ENCODE measurements around the gene SORCS2. TPM values are rescaled to one million over a fixed set of nuclear protein-coding genes. Genes with fewer than 3 reads are reported as not detected.

The SORCS2 gene
- total and polyA plus RNA-seq, 4 donors: 0.05 to 8.4 (median 1.8) TPM

DNA sequence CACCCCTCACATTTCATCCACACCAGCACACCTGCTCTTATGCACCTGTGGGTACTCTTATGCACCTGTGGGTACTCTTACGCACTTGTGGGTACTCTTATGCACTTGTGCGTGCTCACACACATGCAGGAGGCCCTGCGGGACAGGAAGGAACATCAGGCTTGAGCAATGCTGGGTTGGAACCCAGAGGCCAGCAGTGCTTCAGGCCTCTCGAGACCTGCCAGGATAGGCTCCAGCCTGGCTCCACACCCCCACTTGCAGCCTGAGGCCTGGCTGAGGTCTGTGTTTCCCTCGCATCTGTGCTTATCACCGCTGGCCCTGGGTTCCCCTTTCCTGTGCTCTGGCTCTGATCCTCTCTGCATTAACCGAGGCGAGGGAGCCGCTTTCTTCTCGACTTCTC lies 34.7 kb downstream of the SORCS2 start:
- ATAC-seq (ENCODE audit: low FRiP score) (peak; percentile 53), DNase-seq (no peak)
- Histone ChIP-seq H3K27ac (ENCODE audit: low read depth in 1 of 2, low read length in 2 of 2) (no peak overlapping the region), H3K4me1 (ENCODE audit: control insufficient read depth in 1 of 2, insufficient read depth in 2 of 2, low read length in 2 of 2) (no peaks in the 10 kb centered on the region), H3K36me3 (ENCODE audit: control insufficient read depth in 1 of 2, insufficient read depth in 2 of 2, low read length in 1 of 2) (no peaks in the 10 kb centered on the region), H3K4me3 (ENCODE audit: low read length in 2 of 2) (no peak overlapping the region), H3K9me3 (ENCODE audit: control insufficient read depth, low read length) (no peaks in the 10 kb centered on the region), H3K27me3 (ENCODE audit: control insufficient read depth in 1 of 2, insufficient read depth in 2 of 2, low read length in 1 of 2) (no peaks in the 10 kb centered on the region)
- WGBS, 2 donors: 82 to 90% methylated on average over 10 of the region's 10 CpGs
- intact Hi-C loops (cut with DNase I): no loop called here

DNA sequence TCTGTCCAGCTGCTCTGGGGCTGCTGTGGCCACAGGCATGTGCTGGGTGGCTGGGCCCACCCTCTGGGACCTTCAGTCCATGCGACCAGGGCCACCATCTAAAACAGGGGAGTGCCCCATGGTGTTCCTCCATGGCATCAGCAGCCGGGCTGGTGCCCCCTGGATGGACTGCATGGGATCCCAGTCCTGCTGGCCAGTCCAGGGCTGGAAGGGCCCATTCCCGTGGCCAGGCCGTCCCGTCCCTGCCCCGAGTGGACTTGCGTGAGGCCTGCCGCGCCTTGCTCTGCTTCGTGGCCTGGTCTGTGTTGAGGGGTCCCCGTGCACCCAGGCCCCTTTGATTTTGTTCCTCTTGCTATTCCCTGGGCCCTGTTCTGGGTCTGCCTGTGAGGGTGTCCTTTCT lies 36.4 kb downstream of the SORCS2 start:
- Histone ChIP-seq H3K27ac (ENCODE audit: low read depth in 1 of 2, low read length in 2 of 2) (no peak overlapping the region), H3K9me3 (ENCODE audit: control insufficient read depth, low read length) (no peaks in the 10 kb centered on the region), H3K4me3 (ENCODE audit: low read length in 2 of 2) (no peak overlapping the region), H3K36me3 (ENCODE audit: control insufficient read depth in 1 of 2, insufficient read depth in 2 of 2, low read length in 1 of 2) (no peaks in the 10 kb centered on the region), H3K4me1 (ENCODE audit: control insufficient read depth in 1 of 2, insufficient read depth in 2 of 2, low read length in 2 of 2) (no peaks in the 10 kb centered on the region), H3K27me3 (ENCODE audit: control insufficient read depth in 1 of 2, insufficient read depth in 2 of 2, low read length in 1 of 2) (no peaks in the 10 kb centered on the region)
- DNase-seq (no peak), ATAC-seq (ENCODE audit: low FRiP score) (no peak)
- intact Hi-C loops (cut with DNase I): no loop called here
- 97% methylated on average over 8 to 11 of the region's 11 CpGs for WGBS, 2 donors

DNA sequence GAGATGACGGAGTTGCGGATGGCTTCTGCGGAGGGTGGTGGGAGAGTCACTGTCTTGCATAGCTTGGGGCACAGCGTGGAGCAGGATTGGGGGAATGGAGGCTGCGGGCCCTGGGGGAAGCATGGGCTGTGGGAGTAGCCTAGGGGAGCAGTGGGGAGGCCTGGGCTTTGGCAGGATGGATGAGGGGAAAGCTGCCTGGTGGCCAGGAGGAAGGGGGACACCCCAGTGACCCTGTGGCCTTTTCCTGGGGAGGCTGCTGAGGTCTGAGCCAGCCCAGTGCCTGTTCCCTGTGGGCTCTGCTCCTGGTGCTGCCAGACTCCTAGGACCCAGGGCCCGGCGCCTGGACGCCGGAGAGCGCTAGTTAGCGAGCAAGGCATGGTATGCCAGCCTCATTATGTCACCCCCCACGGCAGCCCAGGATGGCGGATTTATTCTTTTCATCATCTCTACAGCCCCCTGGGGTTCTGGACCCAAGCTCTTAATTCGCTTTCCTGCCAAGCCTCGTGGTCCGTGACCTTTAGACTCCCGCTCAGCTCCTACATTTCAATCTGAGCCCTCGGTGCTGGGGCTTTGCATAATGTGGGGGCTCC lies 39.8 kb downstream of the SORCS2 start:
- Histone ChIP-seq H3K9me3 (ENCODE audit: control insufficient read depth, low read length) (no peaks in the 10 kb centered on the region), H3K36me3 (ENCODE audit: control insufficient read depth in 1 of 2, insufficient read depth in 2 of 2, low read length in 1 of 2) (no peaks in the 10 kb centered on the region), H3K27me3 (ENCODE audit: control insufficient read depth in 1 of 2, insufficient read depth in 2 of 2, low read length in 1 of 2) (no peaks in the 10 kb centered on the region), H3K4me3 (ENCODE audit: low read length in 2 of 2) (no peak overlapping the region), H3K27ac (ENCODE audit: low read depth in 1 of 2, low read length in 2 of 2) (no peak overlapping the region), H3K4me1 (ENCODE audit: control insufficient read depth in 1 of 2, insufficient read depth in 2 of 2, low read length in 2 of 2) (no peaks in the 10 kb centered on the region)
- ATAC-seq (ENCODE audit: low FRiP score) (no peak), DNase-seq (no peak)
- intact Hi-C loops (cut with DNase I): no loop called here
- WGBS, 2 donors: 90 to 94% methylated on average over 18 of the region's 18 CpGs

DNA sequence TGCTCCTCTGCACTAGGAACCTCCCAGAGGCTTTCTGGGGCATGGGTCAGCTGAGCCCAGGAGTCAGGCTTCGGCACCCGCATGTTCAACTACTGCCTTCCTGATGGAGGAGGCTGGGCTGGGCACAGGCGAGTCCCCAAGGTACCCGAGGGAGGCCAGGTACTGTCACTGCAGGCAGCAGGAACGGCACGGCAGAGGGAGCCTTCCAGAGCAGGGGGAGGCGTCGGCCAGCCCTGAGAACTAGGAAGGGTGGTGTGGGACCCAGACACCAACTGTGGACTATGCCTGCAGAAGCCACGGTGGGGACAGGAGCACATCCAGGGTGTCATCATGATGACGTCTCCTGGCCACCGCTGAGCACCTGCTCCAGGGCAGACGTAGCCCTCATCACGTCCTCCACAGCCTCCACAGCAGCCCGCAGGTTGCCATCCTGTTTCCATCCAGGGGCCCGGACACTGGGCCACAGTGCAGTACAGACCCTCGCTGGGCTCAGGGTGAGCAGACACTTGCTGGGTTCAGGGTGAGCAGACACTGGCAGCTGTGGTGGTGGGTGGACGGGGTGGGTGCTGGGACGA lies 40.8 kb downstream of the SORCS2 start:
- intact Hi-C loops (cut with DNase I): no loop called here
- H3K4me3 ChIP-seq (ENCODE audit: low read length in 2 of 2): no peak overlapping the region
- DNase-seq (no peak), ATAC-seq (ENCODE audit: low FRiP score) (no peak)
- no peaks in the 10 kb centered on the region for H3K36me3 ChIP-seq (ENCODE audit: control insufficient read depth in 1 of 2, insufficient read depth in 2 of 2, low read length in 1 of 2)
- no peak overlapping the region for H3K27ac ChIP-seq (ENCODE audit: low read depth in 1 of 2, low read length in 2 of 2)
- no peaks in the 10 kb centered on the region for H3K27me3 ChIP-seq (ENCODE audit: control insufficient read depth in 1 of 2, insufficient read depth in 2 of 2, low read length in 1 of 2)
- 92% methylated on average over 18 of the region's 18 CpGs for WGBS, 2 donors
- no peaks in the 10 kb centered on the region for H3K4me1 ChIP-seq (ENCODE audit: control insufficient read depth in 1 of 2, insufficient read depth in 2 of 2, low read length in 2 of 2)
- H3K9me3 ChIP-seq (ENCODE audit: control insufficient read depth, low read length): no peaks in the 10 kb centered on the region

DNA sequence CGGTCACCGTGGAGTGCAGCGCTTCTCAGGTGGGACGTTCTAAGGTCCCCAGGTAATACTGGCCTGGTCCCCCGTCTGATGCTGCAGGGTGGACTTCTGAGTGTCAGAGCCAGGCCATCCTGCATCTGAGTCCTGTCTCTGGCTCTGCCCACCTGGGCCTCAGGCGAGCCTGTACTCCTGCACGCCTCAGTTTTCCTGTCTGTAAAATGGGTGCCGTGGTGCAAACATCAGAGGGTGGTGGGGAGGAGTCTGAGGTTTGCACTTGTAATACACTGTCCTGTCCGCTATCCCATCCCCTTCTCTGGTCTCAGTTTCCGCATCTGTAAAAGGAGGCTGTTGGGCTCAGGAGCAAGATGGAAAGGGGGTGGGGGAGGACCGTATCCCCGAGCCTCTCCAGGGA lies 41.3 kb downstream of the SORCS2 start:
- no peak for DNase-seq
- Histone ChIP-seq H3K36me3 (ENCODE audit: control insufficient read depth in 1 of 2, insufficient read depth in 2 of 2, low read length in 1 of 2) (no peaks in the 10 kb centered on the region), H3K4me3 (ENCODE audit: low read length in 2 of 2) (no peak overlapping the region), H3K9me3 (ENCODE audit: control insufficient read depth, low read length) (no peaks in the 10 kb centered on the region), H3K27ac (ENCODE audit: low read depth in 1 of 2, low read length in 2 of 2) (no peak overlapping the region), H3K4me1 (ENCODE audit: control insufficient read depth in 1 of 2, insufficient read depth in 2 of 2, low read length in 2 of 2) (no peaks in the 10 kb centered on the region), H3K27me3 (ENCODE audit: control insufficient read depth in 1 of 2, insufficient read depth in 2 of 2, low read length in 1 of 2) (no peaks in the 10 kb centered on the region)
- no peak for ATAC-seq (ENCODE audit: low FRiP score)
- intact Hi-C loops (cut with DNase I): no loop called here
- 91 to 99% methylated on average over 11 to 12 of the region's 12 CpGs for WGBS, 2 donors

DNA sequence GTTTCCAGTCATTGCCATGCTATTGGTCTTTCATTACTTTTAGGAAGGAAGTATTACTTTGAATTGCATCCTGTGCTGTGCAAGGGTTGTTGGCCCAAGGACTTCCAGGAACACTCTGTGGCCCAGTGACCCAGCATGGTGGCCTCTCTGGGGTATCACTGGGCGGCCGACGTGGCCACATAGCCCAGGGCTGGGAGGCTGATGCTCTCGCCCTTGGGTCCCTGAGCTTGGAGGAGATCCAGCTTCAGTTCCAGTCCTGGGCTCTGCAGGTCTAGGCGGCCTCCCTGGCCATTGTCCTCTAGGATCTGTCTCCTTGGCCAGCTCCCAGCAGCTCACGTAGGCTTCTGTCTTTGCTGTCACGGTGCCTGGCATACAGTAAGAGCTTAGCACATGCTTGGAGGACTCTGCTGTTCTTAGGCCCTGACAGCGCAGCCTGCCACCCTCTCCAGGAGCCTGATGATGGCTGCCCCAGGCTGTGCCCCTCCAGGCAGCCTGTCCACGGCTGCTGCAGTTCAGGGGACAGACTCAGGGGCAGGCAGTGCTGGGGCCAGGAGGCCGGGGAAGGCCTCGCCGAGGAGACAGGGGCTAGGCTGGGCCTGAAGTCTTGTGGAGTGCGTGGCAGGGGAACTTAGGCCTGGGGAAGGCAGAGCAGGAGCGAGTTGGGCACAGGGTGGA lies 42.2 kb downstream of the SORCS2 start:
- intact Hi-C loops (cut with DNase I): no loop called here
- WGBS, 2 donors: 93 to 97% methylated on average over 14 of the region's 14 CpGs
- Histone ChIP-seq H3K9me3 (ENCODE audit: control insufficient read depth, low read length) (no peaks in the 10 kb centered on the region), H3K27me3 (ENCODE audit: control insufficient read depth in 1 of 2, insufficient read depth in 2 of 2, low read length in 1 of 2) (no peaks in the 10 kb centered on the region), H3K4me1 (ENCODE audit: control insufficient read depth in 1 of 2, insufficient read depth in 2 of 2, low read length in 2 of 2) (no peaks in the 10 kb centered on the region), H3K27ac (ENCODE audit: low read depth in 1 of 2, low read length in 2 of 2) (no peak overlapping the region), H3K36me3 (ENCODE audit: control insufficient read depth in 1 of 2, insufficient read depth in 2 of 2, low read length in 1 of 2) (no peaks in the 10 kb centered on the region), H3K4me3 (ENCODE audit: low read length in 2 of 2) (no peak overlapping the region)
- no peak for ATAC-seq (ENCODE audit: low FRiP score)
- DNase-seq: no peak

DNA sequence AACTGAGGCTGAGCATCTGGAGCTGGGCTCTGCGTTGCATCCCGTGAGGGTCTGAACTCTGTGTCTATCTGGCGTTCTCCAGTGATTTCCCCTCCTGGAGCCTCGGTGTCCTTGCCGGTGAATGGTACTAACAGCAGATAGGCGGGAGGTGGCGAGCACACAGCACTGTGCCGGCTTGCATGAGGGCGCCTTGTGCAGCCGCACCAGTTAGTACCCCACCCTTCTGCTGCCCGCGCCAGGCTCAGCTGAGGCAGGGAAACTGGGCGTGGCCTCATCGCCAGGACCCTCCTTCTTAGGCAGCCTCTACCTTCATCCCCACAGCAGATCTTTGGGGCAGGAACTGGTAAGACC lies 42.7 kb downstream of the SORCS2 start:
- Histone ChIP-seq H3K9me3 (ENCODE audit: control insufficient read depth, low read length) (no peaks in the 10 kb centered on the region), H3K36me3 (ENCODE audit: control insufficient read depth in 1 of 2, insufficient read depth in 2 of 2, low read length in 1 of 2) (no peaks in the 10 kb centered on the region), H3K27me3 (ENCODE audit: control insufficient read depth in 1 of 2, insufficient read depth in 2 of 2, low read length in 1 of 2) (no peaks in the 10 kb centered on the region), H3K4me1 (ENCODE audit: control insufficient read depth in 1 of 2, insufficient read depth in 2 of 2, low read length in 2 of 2) (no peaks in the 10 kb centered on the region), H3K27ac (ENCODE audit: low read depth in 1 of 2, low read length in 2 of 2) (no peak overlapping the region), H3K4me3 (ENCODE audit: low read length in 2 of 2) (no peak overlapping the region)
- WGBS, 2 donors: 96 to 98% methylated on average over 14 of the region's 14 CpGs
- intact Hi-C loops (cut with DNase I): no loop called here
- no peak for DNase-seq
- no peak for ATAC-seq (ENCODE audit: low FRiP score)

DNA sequence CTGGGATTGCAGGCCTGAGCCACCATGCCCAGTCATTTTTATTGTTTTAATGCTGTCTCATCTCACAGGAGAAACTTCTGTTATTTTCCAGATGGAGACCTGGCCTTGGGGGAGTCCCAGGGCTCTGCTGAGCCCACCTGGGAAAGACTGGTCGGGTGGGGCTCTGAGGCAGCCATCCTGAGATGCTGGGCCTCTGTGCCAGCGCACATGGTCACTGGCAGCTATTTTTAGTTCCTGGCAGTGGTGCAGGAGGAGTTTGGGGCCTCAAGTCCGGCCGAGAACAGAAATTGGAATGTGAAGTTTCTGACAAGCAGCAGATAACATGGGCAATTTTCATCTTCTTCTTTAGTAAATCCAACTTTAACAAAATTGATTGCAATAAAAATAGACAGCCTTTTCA lies 44.5 kb downstream of the SORCS2 start:
- no peaks in the 10 kb centered on the region for H3K36me3 ChIP-seq (ENCODE audit: control insufficient read depth in 1 of 2, insufficient read depth in 2 of 2, low read length in 1 of 2)
- ATAC-seq (ENCODE audit: low FRiP score): no peak
- H3K9me3 ChIP-seq (ENCODE audit: control insufficient read depth, low read length): no peaks in the 10 kb centered on the region
- no peak overlapping the region for H3K27ac ChIP-seq (ENCODE audit: low read depth in 1 of 2, low read length in 2 of 2)
- WGBS, 2 donors: 7 to 8% methylated on average over 4 of the region's 4 CpGs
- intact Hi-C loops (cut with DNase I): no loop called here
- no peaks in the 10 kb centered on the region for H3K27me3 ChIP-seq (ENCODE audit: control insufficient read depth in 1 of 2, insufficient read depth in 2 of 2, low read length in 1 of 2)
- no peaks in the 10 kb centered on the region for H3K4me1 ChIP-seq (ENCODE audit: control insufficient read depth in 1 of 2, insufficient read depth in 2 of 2, low read length in 2 of 2)
- no peak overlapping the region for H3K4me3 ChIP-seq (ENCODE audit: low read length in 2 of 2)
- DNase-seq: no peak

DNA sequence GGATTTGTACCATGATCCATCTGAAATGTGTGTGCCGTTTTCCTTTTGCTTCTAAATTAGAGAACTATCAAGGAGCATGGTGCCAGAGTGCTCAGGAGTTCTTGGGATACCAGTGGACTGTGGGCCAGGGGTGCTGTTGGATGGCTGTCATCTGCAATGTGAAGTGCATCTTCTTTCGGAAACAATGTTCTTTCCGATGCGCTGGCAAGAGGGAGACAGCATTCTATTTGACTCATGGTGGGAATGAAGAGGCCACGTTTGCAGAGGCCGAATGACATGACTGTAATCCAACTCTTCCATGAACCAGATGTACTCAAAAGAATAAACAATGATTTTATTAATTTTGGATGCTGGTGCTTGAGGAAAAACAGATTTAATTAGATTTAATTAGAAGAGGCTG lies 45.5 kb downstream of the SORCS2 start:
- no peaks in the 10 kb centered on the region for H3K36me3 ChIP-seq (ENCODE audit: control insufficient read depth in 1 of 2, insufficient read depth in 2 of 2, low read length in 1 of 2)
- WGBS, 2 donors: 90 to 96% methylated on average over 6 of the region's 6 CpGs
- intact Hi-C loops (cut with DNase I): no loop called here
- no peaks in the 10 kb centered on the region for H3K9me3 ChIP-seq (ENCODE audit: control insufficient read depth, low read length)
- DNase-seq (no peak), ATAC-seq (ENCODE audit: low FRiP score) (no peak)
- H3K27ac ChIP-seq (ENCODE audit: low read depth in 1 of 2, low read length in 2 of 2): no peak overlapping the region
- no peaks in the 10 kb centered on the region for H3K4me1 ChIP-seq (ENCODE audit: control insufficient read depth in 1 of 2, insufficient read depth in 2 of 2, low read length in 2 of 2)
- no peak overlapping the region for H3K4me3 ChIP-seq (ENCODE audit: low read length in 2 of 2)
- no peaks in the 10 kb centered on the region for H3K27me3 ChIP-seq (ENCODE audit: control insufficient read depth in 1 of 2, insufficient read depth in 2 of 2, low read length in 1 of 2)

All from aorta (tissue), 5 donors.